ENCODE data around the gene TSHZ2. TPM values are rescaled to one million over a fixed set of nuclear protein-coding genes. Genes with fewer than 3 reads are reported as not detected.

TSHZ2 gene
- total and polyA plus RNA-seq, 2 donors (not counting 3 experiments of a cell fraction or from before 2014, with no cell fraction given): not detected

GRCh38 chr20:53411129-53411528 is 439.0 kb downstream of the TSHZ2 start:
- Histone ChIP-seq H3K9ac (replicated peaks; ENCODE audit: extremely low read depth, insufficient read depth, low read length) (no peak overlapping the region), H2AFZ (ENCODE audit: low read depth, low read length) (no peak overlapping the region), H3K4me1 (ENCODE audit: control insufficient read depth, extremely low read depth, insufficient read depth, low read length) (no peaks in the 10 kb centered on the region), H3K27ac (ENCODE audit: insufficient read depth, low read depth, low read length) (no peak overlapping the region), H3K36me3 (ENCODE audit: control insufficient read depth in 2 of 2, extremely low read depth in 1 of 2, insufficient read depth in 2 of 2, low read length in 2 of 2) (no peaks in the 10 kb centered on the region), H3K79me2 (ENCODE audit: control insufficient read depth, insufficient read depth, low read length) (no peaks in the 10 kb centered on the region), H3K27me3 (ENCODE audit: control insufficient read depth in 2 of 2, insufficient read depth in 2 of 2, low read length in 2 of 2) (no peaks in the 10 kb centered on the region), H3K9me3 (replicated peaks; ENCODE audit: control insufficient read depth, insufficient read depth, low read length) (no peaks in the 10 kb centered on the region), H3K4me2 (ENCODE audit: insufficient read depth, low read length) (no peak overlapping the region), H4K20me1 (replicated peaks; ENCODE audit: control insufficient read depth, extremely low read depth, insufficient read depth, low read length) (no peaks in the 10 kb centered on the region), H3K9me1 (replicated peaks; ENCODE audit: control insufficient read depth, extremely low read depth, insufficient read depth, low read length) (no peaks in the 10 kb centered on the region), H3K4me3 (replicated peaks in 1 of 3; ENCODE audit: insufficient read depth in 1 of 3, low read depth in 1 of 3, low read length in 3 of 3) (no peak overlapping the region)
- no peak for TF ChIP-seq EZH2 (IDR thresholded peaks at IDR 0.05; ENCODE audit: borderline replicate concordance, low read depth, low read length, severe bottlenecking)
- TF ChIP-seq FOS (IDR thresholded peaks at IDR 0.05; ENCODE audit: borderline replicate concordance, insufficient read depth, low read length): no peak
- no peak for DNase-seq (ENCODE audit: low read depth, low spot score)
- intact Hi-C loops (cut with micrococcal nuclease): loop anchor here (10.0 kb wide), 1 partner anchor 534 kb away; no protein-coding TSS in a partner anchor
- CTCF ChIA-PET: no interaction called here
- dilution Hi-C loops (cut with MboI; ENCODE audit: extremely low pct_ligation_motif_present, low sequenced_read_pairs): no loop called here
- no TSS peak for BruUV-seq (replicated peaks)
- no peak for FAIRE-seq
- POLR2A ChIA-PET: no interaction called here

DNA sequence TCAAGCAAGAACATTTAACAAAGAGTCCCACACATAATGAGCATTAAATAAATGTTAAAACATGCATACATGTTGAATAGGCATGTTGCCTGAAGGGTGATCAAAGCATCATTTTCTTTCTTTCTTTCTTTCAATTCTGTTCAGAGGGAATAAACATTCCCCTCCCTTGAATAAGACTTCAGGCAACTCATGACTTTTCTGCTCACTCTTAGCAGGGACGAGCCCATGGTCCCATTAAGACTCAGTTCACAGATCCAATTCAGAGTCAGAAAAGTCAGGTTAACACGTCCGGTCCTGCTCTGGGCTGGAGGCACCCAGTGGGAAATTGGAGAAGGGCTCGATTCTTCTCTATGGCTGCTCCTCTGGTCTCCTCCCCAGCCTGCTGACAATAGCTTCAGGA is 439.7 kb downstream of the TSHZ2 start:
- Histone ChIP-seq H4K20me1 (replicated peaks; ENCODE audit: control insufficient read depth, extremely low read depth, insufficient read depth, low read length) (no peaks in the 10 kb centered on the region), H2AFZ (ENCODE audit: low read depth, low read length) (no peak overlapping the region), H3K79me2 (ENCODE audit: control insufficient read depth, insufficient read depth, low read length) (no peaks in the 10 kb centered on the region), H3K4me3 (replicated peaks in 1 of 3; ENCODE audit: insufficient read depth in 1 of 3, low read depth in 1 of 3, low read length in 3 of 3) (no peak overlapping the region), H3K9ac (replicated peaks; ENCODE audit: extremely low read depth, insufficient read depth, low read length) (no peak overlapping the region), H3K27ac (ENCODE audit: insufficient read depth, low read depth, low read length) (no peak overlapping the region), H3K9me3 (replicated peaks; ENCODE audit: control insufficient read depth, insufficient read depth, low read length) (no peaks in the 10 kb centered on the region), H3K4me2 (ENCODE audit: insufficient read depth, low read length) (no peak overlapping the region), H3K9me1 (replicated peaks; ENCODE audit: control insufficient read depth, extremely low read depth, insufficient read depth, low read length) (no peaks in the 10 kb centered on the region), H3K4me1 (ENCODE audit: control insufficient read depth, extremely low read depth, insufficient read depth, low read length) (no peaks in the 10 kb centered on the region), H3K27me3 (ENCODE audit: control insufficient read depth in 2 of 2, insufficient read depth in 2 of 2, low read length in 2 of 2) (no peaks in the 10 kb centered on the region), H3K36me3 (ENCODE audit: control insufficient read depth in 2 of 2, extremely low read depth in 1 of 2, insufficient read depth in 2 of 2, low read length in 2 of 2) (no peaks in the 10 kb centered on the region)
- DNase-seq (ENCODE audit: low read depth, low spot score) (no peak), FAIRE-seq (no peak)
- intact Hi-C loops (cut with micrococcal nuclease) (loop anchor here (10.0 kb wide), 1 partner anchor 533 kb away; no protein-coding TSS in a partner anchor), dilution Hi-C loops (cut with MboI; ENCODE audit: extremely low pct_ligation_motif_present, low sequenced_read_pairs) (no loop called here)
- TF ChIP-seq FOS (IDR thresholded peaks at IDR 0.05; ENCODE audit: borderline replicate concordance, insufficient read depth, low read length) (no peak), JUN (IDR thresholded peaks at IDR 0.05; ENCODE audit: borderline replicate concordance, insufficient read depth, insufficient read length, low read depth) (no peak), GATA2 (IDR thresholded peaks at IDR 0.05; ENCODE audit: insufficient read depth, insufficient read length, low read depth, low read length) (no peak)
- TF ChIP-seq, protein P1, sequence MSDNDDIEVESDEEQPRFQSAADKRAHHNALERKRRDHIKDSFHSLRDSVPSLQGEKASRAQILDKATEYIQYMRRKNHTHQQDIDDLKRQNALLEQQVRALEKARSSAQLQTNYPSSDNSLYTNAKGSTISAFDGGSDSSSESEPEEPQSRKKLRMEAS (IDR thresholded peaks at IDR 0.05; ENCODE audit: insufficient read depth, insufficient read length): no peak
- ChIA-PET CTCF (interaction anchor here (1.2 kb wide), 1 partner anchor 135 kb away, joined by 4 read pairs; no protein-coding TSS in a partner anchor), POLR2A (no interaction called here)
- BruUV-seq (replicated peaks): no TSS peak
